Stimulated activated CD8-positive, alpha-beta memory T cell treated with anti-CD3 and anti-CD28 coated beads, Interleukin-4, amount 100 ng/mL, for 24 hours (primary cell): ENCODE measurements around the gene CYP2R1.

Source experiments
- DNase-seq: peaks from one replicate; pipeline ENCODE4 v3.0.0-alpha.2; 2020; ENCODE audit warnings: low read depth

CYP2R1 gene

GRCh38 chr11:14892036-14892556 is at the start of gene CYP2R1:
Gene CYP2R1 (minus strand): TSS chr11:14892231. CDS start chr11:14892205, 26 bp downstream.
- DNase-seq = peak; percentile 78

GRCh38 chr11:14938936-14939335 is 46.9 kb upstream of the CYP2R1 start:
- DNase-seq = no peak

GRCh38 chr11:14934641-14935351 is 42.8 kb upstream of the CYP2R1 start:
- no peak for DNase-seq

GRCh38 chr11:14932447-14932846 is 40.4 kb upstream of the CYP2R1 start:
- no peak for DNase-seq

GRCh38 chr11:14930369-14930768 is 38.3 kb upstream of the CYP2R1 start:
- no peak for DNase-seq

GRCh38 chr11:14927146-14927545 is 35.1 kb upstream of the CYP2R1 start:
- no peak for DNase-seq

- no peak for DNase-seq
Measured at GRCh38 chr11:14924318-14924717, 32.3 kb upstream of the CYP2R1 start.

- DNase-seq = no peak
Measured at GRCh38 chr11:14916403-14916802, 24.4 kb upstream of the CYP2R1 start.

GRCh38 chr11:14914536-14914935 is 22.5 kb upstream of the CYP2R1 start:
- no peak for DNase-seq

- DNase-seq = no peak
Measured at GRCh38 chr11:14908214-14908880, 16.3 kb upstream of the CYP2R1 start.

GRCh38 chr11:14907411-14908213 is 15.6 kb upstream of the CYP2R1 start:
- DNase-seq = peak; percentile 76

- no peak for DNase-seq
Measured at GRCh38 chr11:14906993-14907392, 15.0 kb upstream of the CYP2R1 start.

GRCh38 chr11:14906578-14906977 is 14.5 kb upstream of the CYP2R1 start:
- DNase-seq = no peak

GRCh38 chr11:14905104-14906033 is 13.3 kb upstream of the CYP2R1 start:
- DNase-seq = peak; percentile 42

GRCh38 chr11:14904745-14905103 is 12.7 kb upstream of the CYP2R1 start:
- peak; percentile 76 for DNase-seq

GRCh38 chr11:14902650-14903350 is 10.8 kb upstream of the CYP2R1 start:
- DNase-seq = no peak

GRCh38 chr11:14898906-14899305 is 6.9 kb upstream of the CYP2R1 start:
- DNase-seq = no peak

- DNase-seq = no peak
Measured at GRCh38 chr11:14898355-14898754, 6.3 kb upstream of the CYP2R1 start.

GRCh38 chr11:14894657-14895598 is 2.9 kb upstream of the CYP2R1 start:
- no peak for DNase-seq

- no peak for DNase-seq
Measured at GRCh38 chr11:14892577-14892976, 546 bp upstream of the CYP2R1 start.
